ENCODE data around the gene MLPH. TPM values are rescaled to one million over a fixed set of nuclear protein-coding genes. Genes with fewer than 3 reads are reported as not detected.
"Not testable (repeated sequence)": the region's sequence is repeated elsewhere in the genome, so short reads cannot be mapped to it uniquely, and the experiment has no call there.

Gene MLPH
- total RNA-seq, 1 donor from 2014 or later = 394 TPM

DNA sequence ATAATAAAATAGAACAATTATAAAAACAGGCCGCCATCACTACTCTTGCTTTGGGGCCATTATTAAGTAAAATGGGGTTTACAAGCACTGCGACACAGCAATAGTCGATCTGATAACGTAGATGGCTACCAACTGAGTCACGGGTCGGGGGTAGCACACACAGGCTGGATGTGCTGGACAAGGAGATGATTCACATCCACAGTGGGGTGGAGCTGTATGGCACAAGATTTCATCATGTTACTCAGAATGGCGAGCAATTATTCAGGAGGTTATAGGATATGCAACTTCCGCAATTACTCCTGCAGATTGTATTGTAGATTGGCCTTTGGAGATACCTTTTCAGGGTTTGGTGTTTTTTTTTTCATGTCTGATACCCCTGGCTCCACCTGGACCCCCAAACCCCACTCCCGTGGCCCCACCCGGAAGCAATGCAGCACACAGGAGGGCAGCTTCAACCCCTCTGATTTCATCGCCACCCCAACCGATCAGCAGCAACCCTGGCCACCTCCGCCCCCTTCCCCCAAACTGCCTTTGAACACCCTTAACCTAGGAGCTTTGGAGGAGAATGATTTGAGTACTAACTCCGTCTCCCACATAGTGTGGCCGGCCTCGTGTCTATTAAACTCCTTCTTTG lies 21.4 kb upstream of the MLPH start:
- Histone ChIP-seq H3K4me1 (no peaks in the 10 kb centered on the region), H3K36me3 (no peaks in the 10 kb centered on the region), H3K4me3 (no peak overlapping the region), H3K9me3 (no peaks in the 10 kb centered on the region), H3K27ac (no peak overlapping the region), H3K27me3 (ENCODE audit: low read depth) (no peaks in the 10 kb centered on the region)
- intact Hi-C loops (cut with DNase I) = no loop called here
- ATAC-seq (no peak), DNase-seq (no peak)
- TF ChIP-seq, protein P1, sequence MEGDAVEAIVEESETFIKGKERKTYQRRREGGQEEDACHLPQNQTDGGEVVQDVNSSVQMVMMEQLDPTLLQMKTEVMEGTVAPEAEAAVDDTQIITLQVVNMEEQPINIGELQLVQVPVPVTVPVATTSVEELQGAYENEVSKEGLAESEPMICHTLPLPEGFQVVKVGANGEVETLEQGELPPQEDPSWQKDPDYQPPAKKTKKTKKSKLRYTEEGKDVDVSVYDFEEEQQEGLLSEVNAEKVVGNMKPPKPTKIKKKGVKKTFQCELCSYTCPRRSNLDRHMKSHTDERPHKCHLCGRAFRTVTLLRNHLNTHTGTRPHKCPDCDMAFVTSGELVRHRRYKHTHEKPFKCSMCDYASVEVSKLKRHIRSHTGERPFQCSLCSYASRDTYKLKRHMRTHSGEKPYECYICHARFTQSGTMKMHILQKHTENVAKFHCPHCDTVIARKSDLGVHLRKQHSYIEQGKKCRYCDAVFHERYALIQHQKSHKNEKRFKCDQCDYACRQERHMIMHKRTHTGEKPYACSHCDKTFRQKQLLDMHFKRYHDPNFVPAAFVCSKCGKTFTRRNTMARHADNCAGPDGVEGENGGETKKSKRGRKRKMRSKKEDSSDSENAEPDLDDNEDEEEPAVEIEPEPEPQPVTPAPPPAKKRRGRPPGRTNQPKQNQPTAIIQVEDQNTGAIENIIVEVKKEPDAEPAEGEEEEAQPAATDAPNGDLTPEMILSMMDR (IDR thresholded peaks at IDR 0.05) = no peak

DNA sequence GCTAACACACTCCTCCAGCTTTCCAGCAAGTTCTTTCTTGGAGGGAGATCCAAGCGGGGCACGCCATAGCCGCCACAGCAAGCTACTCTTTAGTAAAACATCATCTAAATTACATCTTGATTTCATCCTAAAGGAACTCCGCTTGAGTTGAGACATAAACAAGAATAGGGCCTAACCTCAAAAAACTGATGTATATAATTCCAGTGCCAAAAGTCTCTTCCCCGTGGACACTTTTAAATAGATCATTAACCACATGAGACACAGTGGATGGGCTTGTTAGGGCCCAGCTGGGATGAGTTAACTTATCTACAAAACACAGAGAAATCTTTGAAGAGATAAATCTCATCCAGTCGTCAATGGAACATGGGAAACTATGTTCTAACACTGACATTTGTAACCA lies 20.8 kb upstream of the MLPH start:
- DNase-seq = no peak

DNA sequence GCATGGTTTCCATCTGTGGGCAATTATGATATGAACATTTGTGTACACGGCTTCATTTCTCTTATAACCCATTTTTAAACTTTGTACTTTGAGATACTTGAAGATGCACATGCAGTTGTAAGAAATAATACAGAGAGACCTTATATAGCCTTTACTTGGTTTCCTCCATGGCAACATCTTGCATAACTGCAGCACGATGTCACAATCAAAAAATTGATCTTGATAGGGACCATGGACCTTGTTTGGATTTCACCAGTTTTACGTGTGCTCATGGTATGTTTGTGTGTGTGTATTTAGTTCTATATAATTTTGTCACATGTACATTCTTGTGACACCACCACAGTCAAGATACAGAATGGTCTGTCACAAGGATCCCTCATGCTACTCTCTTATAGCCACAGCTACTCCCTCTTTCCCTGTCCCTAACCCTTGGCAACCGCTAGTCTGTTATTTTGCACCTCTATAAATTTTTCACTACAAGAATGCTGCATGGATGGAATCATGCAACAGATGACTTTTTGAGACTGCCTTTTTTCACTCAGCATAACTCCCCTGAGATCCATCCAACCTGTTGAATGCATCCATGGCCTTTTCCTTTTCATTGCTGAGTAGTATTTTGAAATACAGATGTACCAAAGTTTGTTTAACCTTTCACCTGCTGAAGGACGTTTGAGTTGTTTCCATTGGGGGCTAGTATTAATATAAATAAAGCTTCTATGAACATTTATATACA lies 19.4 kb upstream of the MLPH start:
- no peak overlapping the region for H3K27ac ChIP-seq
- ATAC-seq = no peak

More for the DNA sequence above, 20.8 kb upstream of the MLPH start:
- no peaks in the 10 kb centered on the region for H3K36me3 ChIP-seq
- no peaks in the 10 kb centered on the region for H3K9me3 ChIP-seq
- no peaks in the 10 kb centered on the region for H3K27me3 ChIP-seq (ENCODE audit: low read depth)
- no peak for ATAC-seq
- TF ChIP-seq, protein P1 (IDR thresholded peaks at IDR 0.05) = no peak
- no peak overlapping the region for H3K27ac ChIP-seq
- H3K4me3 ChIP-seq = no peak overlapping the region
- no peaks in the 10 kb centered on the region for H3K4me1 ChIP-seq
- intact Hi-C loops (cut with DNase I) = no loop called here

DNA sequence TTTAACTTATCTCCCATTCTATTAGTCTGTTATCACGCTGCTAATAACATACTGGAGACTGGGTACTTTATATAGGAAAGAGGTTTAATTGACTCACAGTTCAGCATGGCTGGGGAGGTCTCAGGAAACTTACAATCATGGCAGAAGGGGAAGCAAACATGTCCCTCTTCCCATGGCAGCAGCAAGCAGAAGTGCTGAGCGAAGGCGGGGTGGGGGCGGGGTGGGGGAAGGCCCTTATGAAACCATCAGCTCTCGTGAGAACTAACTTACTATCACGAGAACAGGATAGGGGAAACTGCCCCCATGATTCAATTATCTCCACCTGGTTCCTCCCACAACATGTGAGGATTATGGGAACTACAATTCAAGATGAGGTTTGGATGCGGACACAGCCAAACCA lies 17.6 kb upstream of the MLPH start:
- intact Hi-C loops (cut with DNase I); DNase-seq; H3K36me3 ChIP-seq; ATAC-seq; H3K27me3 ChIP-seq (ENCODE audit: low read depth); H3K27ac ChIP-seq; H3K4me3 ChIP-seq; H3K9me3 ChIP-seq: not testable (repeated sequence)
- peaks cover 18% of the 10 kb centered on the region for H3K4me1 ChIP-seq

More for the DNA sequence above, 19.4 kb upstream of the MLPH start:
- peaks cover 4% of the 10 kb centered on the region for H3K4me1 ChIP-seq
- no peaks in the 10 kb centered on the region for H3K9me3 ChIP-seq
- no peaks in the 10 kb centered on the region for H3K27me3 ChIP-seq (ENCODE audit: low read depth)
- intact Hi-C loops (cut with DNase I) = no loop called here
- H3K36me3 ChIP-seq = no peaks in the 10 kb centered on the region
- H3K4me3 ChIP-seq = no peak overlapping the region
- TF ChIP-seq, protein P1 (IDR thresholded peaks at IDR 0.05) = no peak
- DNase-seq = no peak

DNA sequence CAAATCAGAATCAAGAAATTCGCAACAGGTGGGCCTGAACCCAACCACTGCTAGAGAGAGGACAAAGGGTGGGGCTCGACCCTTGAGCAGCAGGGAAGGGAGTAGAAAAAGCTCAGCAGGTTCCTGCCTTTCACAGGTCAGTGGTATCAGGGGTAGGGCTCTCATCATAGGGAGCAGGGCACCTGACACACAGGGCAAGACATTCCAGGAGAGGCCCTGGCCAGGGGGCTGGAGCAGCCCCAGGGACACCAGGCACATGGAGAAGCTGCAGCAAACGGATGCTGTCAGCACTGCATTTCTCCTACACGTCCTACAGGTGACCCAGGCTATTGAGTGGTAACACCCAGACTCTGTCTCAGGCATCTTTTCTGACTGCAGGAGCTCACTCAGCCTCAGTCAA lies 17.2 kb upstream of the MLPH start:
- ATAC-seq (no peak), DNase-seq (no peak)
- intact Hi-C loops (cut with DNase I) = no loop called here
- peaks cover 18% of the 10 kb centered on the region for H3K4me1 ChIP-seq
- no peaks in the 10 kb centered on the region for H3K36me3 ChIP-seq
- TF ChIP-seq, protein P1 (IDR thresholded peaks at IDR 0.05) = no peak
- no peaks in the 10 kb centered on the region for H3K27me3 ChIP-seq (ENCODE audit: low read depth)
- no peaks in the 10 kb centered on the region for H3K9me3 ChIP-seq
- no peak overlapping the region for H3K27ac ChIP-seq
- H3K4me3 ChIP-seq = no peak overlapping the region

DNA sequence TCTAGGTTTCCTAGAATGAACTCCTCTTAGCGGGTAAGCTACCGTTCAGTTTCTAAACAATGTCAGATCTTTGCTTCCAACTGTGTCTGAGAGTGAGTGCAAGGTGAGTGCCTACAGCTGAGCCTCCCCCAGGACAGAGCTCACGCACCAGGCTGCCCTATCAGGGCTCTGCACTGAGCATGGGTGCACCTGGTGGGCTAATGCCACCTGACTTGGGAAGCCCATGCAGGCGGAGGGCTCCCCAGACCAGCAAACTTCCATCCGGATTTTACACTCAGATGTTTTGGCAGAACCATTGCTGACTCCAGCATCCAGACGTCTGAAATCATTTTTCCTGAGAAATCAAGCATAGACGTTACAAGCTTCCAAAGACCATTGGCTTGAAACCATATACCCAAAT lies 16.1 kb upstream of the MLPH start:
- intact Hi-C loops (cut with DNase I) = no loop called here
- no peaks in the 10 kb centered on the region for H3K36me3 ChIP-seq
- H3K27ac ChIP-seq = no peak overlapping the region
- no peak overlapping the region for H3K4me3 ChIP-seq
- no peaks in the 10 kb centered on the region for H3K9me3 ChIP-seq
- H3K27me3 ChIP-seq (ENCODE audit: low read depth) = no peaks in the 10 kb centered on the region
- DNase-seq = no peak
- H3K4me1 ChIP-seq = peaks cover 22% of the 10 kb centered on the region
- no peak for ATAC-seq
- TF ChIP-seq, protein P1 (IDR thresholded peaks at IDR 0.05) = no peak

Measured in lower lobe of right lung (tissue), 2 donors.